Epithelial cell of esophagus (primary cell): ENCODE data around the gene SLC35G3.
"Not testable (repeated sequence)": the region's sequence is repeated elsewhere in the genome, so short reads cannot be mapped to it uniquely, and the experiment has no call there.

Experiments
- DNase-seq: peaks from one replicate; pipeline ENCODE4 v3.0.0; 2010; ENCODE audit warnings: low read depth
- H3K4me3 ChIP-seq: 2 replicates; pipeline ENCODE4 v1.5.1; 2011; ENCODE audit warnings: mild to moderate bottlenecking, low read length, control low read depth
- CTCF ChIP-seq: IDR thresholded peaks from 2 replicates; pipeline ENCODE4 v1.5.1; 2011; ENCODE audit warnings: low read depth, mild to moderate bottlenecking, low read length, control low read depth, inconsistent platforms; ENCODE audit not compliant: insufficient read depth; ENCODE audit errors: missing control alignments

The SLC35G3 gene

DNA sequence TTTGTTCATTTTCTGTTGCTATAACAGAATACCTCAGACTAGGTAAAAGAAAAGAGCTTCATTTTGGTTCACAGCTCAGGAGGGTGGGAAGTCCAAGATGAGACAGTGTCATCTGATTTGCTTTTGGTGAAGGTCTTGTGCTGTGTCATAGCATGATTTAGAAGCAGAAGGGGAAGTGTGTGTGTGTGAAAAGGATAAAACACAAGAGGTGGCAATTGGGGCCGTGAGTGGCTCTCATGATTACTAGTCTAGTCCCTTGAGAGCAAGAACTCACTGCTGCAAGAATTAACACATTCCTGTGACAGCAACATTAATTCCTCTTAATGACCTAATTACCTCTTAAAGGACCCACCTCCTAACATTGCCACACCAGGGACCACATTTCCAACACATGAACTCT lies 8.3 kb downstream of the SLC35G3 start:
- TF ChIP-seq CTCF, result no peak
- no peak for DNase-seq
- H3K4me3 ChIP-seq, result no peak overlapping the region

DNA sequence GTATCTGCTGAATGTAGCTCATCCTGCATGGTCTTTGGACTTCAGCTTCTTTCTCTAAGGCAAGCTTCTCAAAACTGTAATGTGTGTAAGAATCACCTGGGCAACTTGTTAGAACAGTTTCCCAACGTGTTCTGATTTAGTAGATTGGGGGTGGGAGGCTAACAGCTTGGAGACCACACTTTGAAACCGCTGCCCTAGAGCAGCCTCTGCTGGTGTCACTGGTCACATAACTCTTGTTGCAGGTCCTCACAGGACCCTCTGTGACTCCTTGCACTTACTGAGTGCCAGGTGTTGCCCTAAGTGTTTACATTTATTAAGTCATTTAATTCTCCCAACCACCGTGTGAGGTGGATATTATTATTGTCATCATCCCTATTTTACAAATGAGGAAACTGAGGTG lies 9.9 kb downstream of the SLC35G3 start:
- no peak for DNase-seq
- no peak overlapping the region for H3K4me3 ChIP-seq
- TF ChIP-seq CTCF, result no peak

DNA sequence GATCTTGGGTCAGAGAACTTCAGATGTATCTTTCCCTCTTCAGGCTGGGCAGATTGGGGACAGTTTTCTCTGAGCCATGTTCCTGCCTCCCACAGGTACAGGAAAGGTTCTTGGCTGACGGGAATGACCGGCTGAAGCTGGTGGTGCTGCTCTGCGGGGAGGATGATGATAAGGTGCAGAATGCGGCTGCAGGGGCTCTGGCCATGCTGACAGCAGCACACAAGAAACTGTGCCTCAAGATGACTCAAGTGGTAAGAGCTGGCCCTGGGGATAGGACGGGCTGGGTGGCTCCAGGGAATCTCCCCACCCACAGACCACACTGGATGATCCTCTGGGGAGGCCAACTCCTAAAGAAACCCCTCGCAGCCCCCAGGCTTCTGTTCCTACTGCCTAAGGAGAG lies 10.9 kb downstream of the SLC35G3 start:
- no peak overlapping the region for H3K4me3 ChIP-seq
- no peak for TF ChIP-seq CTCF
- peak; percentile 19 for DNase-seq

DNA sequence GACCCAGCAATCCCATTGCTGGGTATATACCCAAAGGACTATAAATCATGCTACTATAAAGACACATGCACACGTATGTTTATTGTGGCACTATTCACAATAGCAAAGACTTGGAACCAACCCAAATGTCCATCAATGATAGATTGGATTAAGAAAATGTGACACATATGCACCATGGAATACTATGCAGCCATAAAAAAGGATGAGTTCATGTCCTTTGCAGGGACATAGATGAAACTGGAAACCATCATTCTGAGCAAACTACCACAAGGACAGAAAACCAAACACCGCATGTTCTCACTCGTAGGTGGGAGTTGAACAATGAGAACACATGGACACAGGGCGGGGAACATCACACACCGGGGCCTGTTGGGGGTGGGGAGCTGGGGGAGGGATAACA lies 14.8 kb downstream of the SLC35G3 start:
- DNase-seq, H3K4me3 ChIP-seq: not testable (repeated sequence)

- TF ChIP-seq CTCF, result no peak
- H3K4me3 ChIP-seq, result no peak overlapping the region
- DNase-seq, result no peak
These were observed 17.3 kb downstream of the SLC35G3 start for GRCh38 chr17:35176897-35177296.

GRCh38 chr17:35175638-35176415 lies 18.4 kb downstream of the SLC35G3 start:
- DNase-seq, result no peak
- H3K4me3 ChIP-seq, result no peak overlapping the region
- no peak for TF ChIP-seq CTCF

DNA sequence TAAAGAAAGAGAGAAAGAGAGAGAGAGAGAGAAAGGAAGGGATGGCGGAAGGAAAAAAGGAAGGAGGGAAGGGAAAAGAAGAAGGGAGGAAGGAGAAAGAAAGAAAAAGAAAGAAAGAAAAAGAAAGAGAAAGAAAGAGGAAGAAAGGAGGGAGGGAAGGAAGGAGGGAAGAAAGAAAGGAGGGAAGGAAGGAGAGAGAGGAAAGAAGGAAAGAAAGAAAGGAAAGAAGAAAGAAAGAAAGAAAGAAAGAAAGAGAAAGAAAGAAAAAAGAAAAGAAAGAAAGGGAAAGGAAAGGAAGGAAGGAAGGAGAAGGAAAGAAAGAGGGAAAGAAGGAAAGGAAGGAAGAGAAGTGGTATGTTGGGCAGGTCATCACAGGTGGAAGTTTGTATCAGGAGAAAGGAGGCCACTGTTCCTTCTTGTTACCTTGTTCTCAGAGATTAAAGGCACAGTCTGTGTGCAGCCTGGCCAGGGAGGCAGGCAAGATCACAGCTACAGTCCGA lies 19.3 kb downstream of the SLC35G3 start:
- DNase-seq, result no peak
- no peak for TF ChIP-seq CTCF
- no peak overlapping the region for H3K4me3 ChIP-seq

GRCh38 chr17:35172321-35172720 lies 21.9 kb downstream of the SLC35G3 start:
- DNase-seq, H3K4me3 ChIP-seq: not testable (repeated sequence)
